ENCODE measurements around the gene NFIL3.

GRCh38 chr9:91411096-91411771, 12.4 kb downstream of the NFIL3 start:
- TF ChIP-seq CTCF (conservative IDR thresholded peaks at IDR 0.05; ENCODE audit: low read depth, low read length): no peak
- TF ChIP-seq POLR2A (IDR thresholded peaks at IDR 0.05; ENCODE audit: low read depth, low read length): no peak
- no peak for TF ChIP-seq ELK1 (IDR thresholded peaks at IDR 0.05; ENCODE audit: borderline replicate concordance, low read depth, low read length)
- TF ChIP-seq NFE2L2 (IDR thresholded peaks at IDR 0.05; ENCODE audit: low read depth, low read length): no peak
- no peak for TF ChIP-seq RAD21 (IDR thresholded peaks at IDR 0.05; ENCODE audit: low read length)
- no peak for TF ChIP-seq FOS (IDR thresholded peaks at IDR 0.05; ENCODE audit: low read depth, low read length)
- no peak for TF ChIP-seq BHLHE40 (IDR thresholded peaks at IDR 0.05; ENCODE audit: low read depth, low read length)
- TF ChIP-seq USF2 (IDR thresholded peaks at IDR 0.05; ENCODE audit: low read depth, low read length): no peak
- TF ChIP-seq SMC3 (IDR thresholded peaks at IDR 0.05; ENCODE audit: low read depth, low read length): no peak
- TF ChIP-seq CEBPB (IDR thresholded peaks at IDR 0.05; ENCODE audit: low read depth, low read length): no peak
- TF ChIP-seq MAZ (IDR thresholded peaks at IDR 0.05; ENCODE audit: borderline replicate concordance, low read depth, low read length): no peak
- no peak for TF ChIP-seq MXI1 (IDR thresholded peaks at IDR 0.05; ENCODE audit: borderline replicate concordance, low read depth, low read length)
- no peak for TF ChIP-seq RFX5 (IDR thresholded peaks at IDR 0.05; ENCODE audit: low read depth, low read length)
